HL-60 (cell line): Measurements from ENCODE around the gene PRAMEF4.
"Not testable (repeated sequence)": the region's sequence is repeated elsewhere in the genome, so short reads cannot be mapped to it uniquely, and the experiment has no call there.

ENCODE experiments used
- POLR2AphosphoS5 ChIP-seq: IDR thresholded peaks from 2 replicates; pipeline ENCODE4 v1.6.1; 2012; ENCODE audit warnings: low read depth
- SPI1 ChIP-seq: IDR thresholded peaks from 2 replicates; pipeline ENCODE4 v1.6.1; 2012; ENCODE audit warnings: low read depth, mild to moderate bottlenecking, borderline replicate concordance
- TF ChIP-seq, protein P1 (sequence below): IDR thresholded peaks from one replicate; pipeline ENCODE4 v1.5.1; 2011; ENCODE audit warnings: low read length, control low read depth, inconsistent platforms; ENCODE audit not compliant: insufficient read depth
- TF ChIP-seq, protein P2 (sequence below): IDR thresholded peaks from 2 replicates; pipeline ENCODE4 v1.6.1; 2012; ENCODE audit warnings: low read depth; ENCODE audit not compliant: insufficient replicate concordance

GRCh38 chr1:12903793-12904572 lies 18.0 kb upstream of the PRAMEF4 start:
- TF ChIP-seq, protein P1, sequence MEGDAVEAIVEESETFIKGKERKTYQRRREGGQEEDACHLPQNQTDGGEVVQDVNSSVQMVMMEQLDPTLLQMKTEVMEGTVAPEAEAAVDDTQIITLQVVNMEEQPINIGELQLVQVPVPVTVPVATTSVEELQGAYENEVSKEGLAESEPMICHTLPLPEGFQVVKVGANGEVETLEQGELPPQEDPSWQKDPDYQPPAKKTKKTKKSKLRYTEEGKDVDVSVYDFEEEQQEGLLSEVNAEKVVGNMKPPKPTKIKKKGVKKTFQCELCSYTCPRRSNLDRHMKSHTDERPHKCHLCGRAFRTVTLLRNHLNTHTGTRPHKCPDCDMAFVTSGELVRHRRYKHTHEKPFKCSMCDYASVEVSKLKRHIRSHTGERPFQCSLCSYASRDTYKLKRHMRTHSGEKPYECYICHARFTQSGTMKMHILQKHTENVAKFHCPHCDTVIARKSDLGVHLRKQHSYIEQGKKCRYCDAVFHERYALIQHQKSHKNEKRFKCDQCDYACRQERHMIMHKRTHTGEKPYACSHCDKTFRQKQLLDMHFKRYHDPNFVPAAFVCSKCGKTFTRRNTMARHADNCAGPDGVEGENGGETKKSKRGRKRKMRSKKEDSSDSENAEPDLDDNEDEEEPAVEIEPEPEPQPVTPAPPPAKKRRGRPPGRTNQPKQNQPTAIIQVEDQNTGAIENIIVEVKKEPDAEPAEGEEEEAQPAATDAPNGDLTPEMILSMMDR, result not testable (repeated sequence)
- TF ChIP-seq, protein P2, sequence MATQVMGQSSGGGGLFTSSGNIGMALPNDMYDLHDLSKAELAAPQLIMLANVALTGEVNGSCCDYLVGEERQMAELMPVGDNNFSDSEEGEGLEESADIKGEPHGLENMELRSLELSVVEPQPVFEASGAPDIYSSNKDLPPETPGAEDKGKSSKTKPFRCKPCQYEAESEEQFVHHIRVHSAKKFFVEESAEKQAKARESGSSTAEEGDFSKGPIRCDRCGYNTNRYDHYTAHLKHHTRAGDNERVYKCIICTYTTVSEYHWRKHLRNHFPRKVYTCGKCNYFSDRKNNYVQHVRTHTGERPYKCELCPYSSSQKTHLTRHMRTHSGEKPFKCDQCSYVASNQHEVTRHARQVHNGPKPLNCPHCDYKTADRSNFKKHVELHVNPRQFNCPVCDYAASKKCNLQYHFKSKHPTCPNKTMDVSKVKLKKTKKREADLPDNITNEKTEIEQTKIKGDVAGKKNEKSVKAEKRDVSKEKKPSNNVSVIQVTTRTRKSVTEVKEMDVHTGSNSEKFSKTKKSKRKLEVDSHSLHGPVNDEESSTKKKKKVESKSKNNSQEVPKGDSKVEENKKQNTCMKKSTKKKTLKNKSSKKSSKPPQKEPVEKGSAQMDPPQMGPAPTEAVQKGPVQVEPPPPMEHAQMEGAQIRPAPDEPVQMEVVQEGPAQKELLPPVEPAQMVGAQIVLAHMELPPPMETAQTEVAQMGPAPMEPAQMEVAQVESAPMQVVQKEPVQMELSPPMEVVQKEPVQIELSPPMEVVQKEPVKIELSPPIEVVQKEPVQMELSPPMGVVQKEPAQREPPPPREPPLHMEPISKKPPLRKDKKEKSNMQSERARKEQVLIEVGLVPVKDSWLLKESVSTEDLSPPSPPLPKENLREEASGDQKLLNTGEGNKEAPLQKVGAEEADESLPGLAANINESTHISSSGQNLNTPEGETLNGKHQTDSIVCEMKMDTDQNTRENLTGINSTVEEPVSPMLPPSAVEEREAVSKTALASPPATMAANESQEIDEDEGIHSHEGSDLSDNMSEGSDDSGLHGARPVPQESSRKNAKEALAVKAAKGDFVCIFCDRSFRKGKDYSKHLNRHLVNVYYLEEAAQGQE, result not testable (repeated sequence)
- not testable (repeated sequence) for TF ChIP-seq POLR2AphosphoS5, SPI1
